GM20000 (cell line): ENCODE data around the gene PDS5B.
"Not testable (repeated sequence)": the region's sequence is repeated elsewhere in the genome, so short reads cannot be mapped to it uniquely, and the experiment has no call there.

Experiments
- DNase-seq: peaks from one replicate; pipeline ENCODE4 v3.0.0; 2012; ENCODE audit warnings: low spot score
- CTCF ChIP-seq: IDR thresholded peaks from 2 replicates; pipeline ENCODE4 v1.5.1; 2012; ENCODE audit warnings: mild to moderate bottlenecking, control low read depth; ENCODE audit errors: extremely low read depth, missing control alignments

Gene PDS5B

GRCh38 chr13:32549788-32550187 lies 36.5 kb upstream of the PDS5B start:
- TF ChIP-seq CTCF = no peak
- no peak for DNase-seq

GRCh38 chr13:32553720-32554119 lies 32.5 kb upstream of the PDS5B start:
- no peak for DNase-seq
- no peak for TF ChIP-seq CTCF

GRCh38 chr13:32555613-32556012 lies 30.6 kb upstream of the PDS5B start:
- no peak for TF ChIP-seq CTCF
- DNase-seq = no peak

- DNase-seq = not testable (repeated sequence)
Measured at GRCh38 chr13:32560842-32561241, 25.4 kb upstream of the PDS5B start.

GRCh38 chr13:32575687-32576086 lies 10.6 kb upstream of the PDS5B start:
- not testable (repeated sequence) for DNase-seq

- no peak for TF ChIP-seq CTCF
- no peak for DNase-seq
Measured at GRCh38 chr13:32577032-32577431, 9.2 kb upstream of the PDS5B start.

GRCh38 chr13:32581177-32581786 lies 5.0 kb upstream of the PDS5B start:
- DNase-seq = peak; percentile 24

GRCh38 chr13:32582281-32582680 lies 4.0 kb upstream of the PDS5B start:
- TF ChIP-seq CTCF = no peak
- no peak for DNase-seq

More at GRCh38 chr13:32581177-32581786, 5.0 kb upstream of the PDS5B start:
- TF ChIP-seq CTCF = peak; percentile 25
